Small intestine (tissue), 7 donors: ENCODE measurements around the gene TRIM24. TPM values are rescaled to one million over a fixed set of nuclear protein-coding genes. Genes with fewer than 3 reads are reported as not detected.

ENCODE experiments used
- DNase-seq, 2 donors: peaks; one replicate each; pipeline versions ENCODE4 v3.0.0 to v3.0.0-alpha.2; 2013
- FAIRE-seq: peaks from 2 replicates; lab custom pipeline; 2012; peaks lifted over from hg19 to GRCh38; lab: Jason Lieb, UNC
- H3K27ac ChIP-seq, 3 donors: one replicate each; pipeline ENCODE4 v1.5.1; 2013; ENCODE audit warnings: low read length in 2 of 3, mild to moderate bottlenecking in 2 of 3, control low read depth in 1 of 3, inconsistent platforms in 1 of 3, low read depth in 1 of 3, moderate library complexity in 1 of 3
- H3K27me3 ChIP-seq, 3 donors: one replicate each; pipeline ENCODE4 v1.6.1; 2013; ENCODE audit warnings: low read length in 3 of 3, inconsistent platforms in 1 of 3; ENCODE audit not compliant: control insufficient read depth in 3 of 3, insufficient read depth in 3 of 3
- H3K36me3 ChIP-seq, 3 donors: one replicate each; pipeline ENCODE4 v1.6.1; 2013; ENCODE audit warnings: low read length in 3 of 3, inconsistent platforms in 1 of 3, low read depth in 1 of 3, mild to moderate bottlenecking in 1 of 3, moderate library complexity in 1 of 3; ENCODE audit not compliant: control insufficient read depth in 3 of 3, insufficient read depth in 2 of 3
- H3K4me1 ChIP-seq, 3 donors: one replicate each; pipeline ENCODE4 v1.6.1; 2013; ENCODE audit warnings: low read length in 2 of 3, inconsistent platforms in 1 of 3, low read depth in 1 of 3, mild to moderate bottlenecking in 1 of 3, moderate library complexity in 1 of 3; ENCODE audit not compliant: control insufficient read depth in 3 of 3, insufficient read depth in 2 of 3
- H3K4me3 ChIP-seq, 3 donors: one replicate each; pipeline ENCODE4 v1.5.1; 2013; ENCODE audit warnings: low read length in 3 of 3, control low read depth in 1 of 3, inconsistent platforms in 1 of 3, low read depth in 1 of 3, mild to moderate bottlenecking in 1 of 3, moderate library complexity in 1 of 3
- H3K9me3 ChIP-seq, 2 donors: one replicate each; pipeline ENCODE4 v1.6.1; 2013; ENCODE audit warnings: low read depth in 1 of 2, low read length in 1 of 2; ENCODE audit not compliant: control insufficient read depth in 2 of 2, insufficient read depth in 1 of 2
- WGBS, 3 donors: extraction: QIAGEN DNeasy Blood & Tissue Kit; methylation state at CpG; one replicate each; pipeline ENCODE4 v1.1.7; 2013; 5-methylcytosine and 5-hydroxymethylcytosine counted together
- polyA plus RNA-seq, 4 donors: library from polyadenylated mRNA; stranded (reverse) in 3 of 4; unstranded in 1 of 4; fragments of 200-250 nt in 3 of 4; fragments of 120-200 nt in 1 of 4; gene quantifications; one replicate each; pipeline versions ENCODE4 v1.2.1 to v1.2.3, GENCODE V29; 2013
- donor health status: healthy with polysubstance abuse.
- donor health status: control.
- donor health status: control.
- donor health status: Bipolar disorder and iron deficiency.
- donor health status: healthy.

TRIM24 gene
- polyA plus RNA-seq, 4 donors: 5.8 to 37.3 (median 9.8) TPM

GRCh38 chr7:138622841-138623240 lies 162.8 kb downstream of the TRIM24 start:
- WGBS, 3 donors: 87 to 97% (median 94%) methylated on average over 1 of the region's 1 CpG

GRCh38 chr7:138625084-138625848 lies 165.2 kb downstream of the TRIM24 start:
- no peak overlapping the region for H3K27ac ChIP-seq

More at GRCh38 chr7:138622841-138623240, 162.8 kb downstream of the TRIM24 start:
- Histone ChIP-seq H3K27ac (no peak overlapping the region), H3K4me3 (no peak overlapping the region), H3K4me1 (peaks cover 0 to 4% (median 0%) of the 10 kb centered on the region in 3 donors), H3K27me3 (no peaks in the 10 kb centered on the region), H3K9me3 (no peaks in the 10 kb centered on the region), H3K36me3 (no peaks in the 10 kb centered on the region)
- FAIRE-seq (no peak), DNase-seq (no peak)

GRCh38 chr7:138625849-138626230 lies 165.8 kb downstream of the TRIM24 start:
- no peaks in the 10 kb centered on the region for H3K36me3 ChIP-seq
- no peak for DNase-seq
- H3K27me3 ChIP-seq: no peaks in the 10 kb centered on the region
- WGBS, 3 donors: 54 to 83% (median 68%) methylated on average over 5 of the region's 5 CpGs
- no peak overlapping the region for H3K4me3 ChIP-seq
- H3K9me3 ChIP-seq: no peaks in the 10 kb centered on the region
- H3K27ac ChIP-seq: no peak overlapping the region
- FAIRE-seq: no peak
- H3K4me1 ChIP-seq: no peaks in the 10 kb centered on the region

More at GRCh38 chr7:138625084-138625848, 165.2 kb downstream of the TRIM24 start:
- Histone ChIP-seq H3K36me3 (no peaks in the 10 kb centered on the region), H3K9me3 (no peaks in the 10 kb centered on the region), H3K4me1 (no peaks in the 10 kb centered on the region), H3K27me3 (no peaks in the 10 kb centered on the region), H3K4me3 (no peak overlapping the region)
- FAIRE-seq: no peak
- DNase-seq: no peak
- WGBS, 3 donors: 32 to 46% (median 43%) methylated on average over 3 of the region's 3 CpGs

- H3K27ac ChIP-seq: no peak overlapping the region
- WGBS, 3 donors: 50 to 61% (median 54%) methylated on average over 2 of the region's 2 CpGs
- H3K27me3 ChIP-seq: no peaks in the 10 kb centered on the region
- H3K4me1 ChIP-seq: no peaks in the 10 kb centered on the region
- H3K36me3 ChIP-seq: no peaks in the 10 kb centered on the region
- no peak overlapping the region for H3K4me3 ChIP-seq
- DNase-seq (no peak), FAIRE-seq (no peak)
- H3K9me3 ChIP-seq: no peaks in the 10 kb centered on the region
These were observed 166.8 kb downstream of the TRIM24 start for GRCh38 chr7:138626846-138627245.

- H3K27me3 ChIP-seq: no peaks in the 10 kb centered on the region
- FAIRE-seq (no peak), DNase-seq (no peak)
- H3K4me1 ChIP-seq: no peaks in the 10 kb centered on the region
- H3K9me3 ChIP-seq: no peaks in the 10 kb centered on the region
- WGBS, 3 donors: 82 to 87% (median 85%) methylated on average over 6 of the region's 6 CpGs
- H3K36me3 ChIP-seq: no peaks in the 10 kb centered on the region
- no peak overlapping the region for H3K4me3 ChIP-seq
- H3K27ac ChIP-seq: no peak overlapping the region
These were observed 167.3 kb downstream of the TRIM24 start for GRCh38 chr7:138627361-138627760.

GRCh38 chr7:138630059-138630610 lies 170.1 kb downstream of the TRIM24 start:
- WGBS, 3 donors: 91 to 92% (median 92%) methylated on average over 8 of the region's 8 CpGs
- FAIRE-seq: no peak

GRCh38 chr7:138632384-138632783 lies 172.3 kb downstream of the TRIM24 start:
- Histone ChIP-seq H3K27ac (no peak overlapping the region), H3K9me3 (no peaks in the 10 kb centered on the region), H3K36me3 (no peaks in the 10 kb centered on the region), H3K4me1 (no peaks in the 10 kb centered on the region), H3K4me3 (no peak overlapping the region), H3K27me3 (no peaks in the 10 kb centered on the region)
- DNase-seq (no peak), FAIRE-seq (no peak)
- 73 to 97% (median 91%) methylated on average over 1 to 2 of the region's 2 CpGs for WGBS, 3 donors

More at GRCh38 chr7:138630059-138630610, 170.1 kb downstream of the TRIM24 start:
- DNase-seq: no peak
- no peaks in the 10 kb centered on the region for H3K27me3 ChIP-seq
- H3K27ac ChIP-seq: no peak overlapping the region
- no peaks in the 10 kb centered on the region for H3K9me3 ChIP-seq
- no peak overlapping the region for H3K4me3 ChIP-seq
- H3K4me1 ChIP-seq: no peaks in the 10 kb centered on the region
- H3K36me3 ChIP-seq: no peaks in the 10 kb centered on the region

- FAIRE-seq: no peak
- Histone ChIP-seq H3K4me3 (no peak overlapping the region), H3K27ac (no peak overlapping the region), H3K36me3 (no peaks in the 10 kb centered on the region), H3K27me3 (no peaks in the 10 kb centered on the region), H3K4me1 (no peaks in the 10 kb centered on the region), H3K9me3 (no peaks in the 10 kb centered on the region)
- no peak for DNase-seq
- WGBS, 3 donors: 53 to 56% (median 54%) methylated on average over 12 of the region's 12 CpGs
These were observed 173.0 kb downstream of the TRIM24 start for GRCh38 chr7:138632826-138633602.
